HG02981 (cell line): ENCODE data around the gene ATP8A2.

Experiments used
- ATAC-seq: cut with Tn5 transposase; IDR thresholded peaks from one replicate; pipeline ENCODE4 v1.9.1; 2021; ENCODE audit warnings: mild to moderate bottlenecking, moderate library complexity; ENCODE audit not compliant: unreplicated experiment

Gene ATP8A2

GRCh38 chr13:25843692-25844091 is 471.9 kb downstream of the ATP8A2 start:
- ATAC-seq = no peak

- ATAC-seq = no peak
Observed at GRCh38 chr13:25844559-25845434, 473.0 kb downstream of the ATP8A2 start.

- ATAC-seq = no peak
Observed at GRCh38 chr13:25846222-25846984, 474.6 kb downstream of the ATP8A2 start.

DNA sequence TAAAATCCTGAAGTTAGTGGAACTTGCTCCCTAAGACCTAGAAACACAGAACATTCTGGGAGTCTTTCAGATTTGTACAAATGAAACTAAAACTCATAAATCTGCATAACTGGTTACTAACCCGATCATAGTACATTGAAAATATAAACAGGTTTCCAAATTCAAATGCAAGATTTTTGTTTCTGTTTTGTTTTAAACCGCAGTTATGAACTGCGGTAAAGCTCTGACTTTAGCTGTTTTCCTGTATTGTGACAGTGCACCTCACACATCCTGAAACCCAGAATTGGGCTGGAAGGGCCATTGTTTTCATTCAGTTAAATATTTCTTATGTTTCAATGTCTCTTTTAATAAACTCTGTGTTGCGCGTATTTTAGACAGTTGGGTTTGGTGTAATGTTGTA is 475.4 kb downstream of the ATP8A2 start:
- peak; percentile 53 for ATAC-seq

- no peak for ATAC-seq
Observed at GRCh38 chr13:25847635-25848626, 476.2 kb downstream of the ATP8A2 start.

GRCh38 chr13:25848812-25849745 is 477.3 kb downstream of the ATP8A2 start:
- no peak for ATAC-seq

GRCh38 chr13:25857830-25858229 is 486.1 kb downstream of the ATP8A2 start:
- no peak for ATAC-seq

DNA sequence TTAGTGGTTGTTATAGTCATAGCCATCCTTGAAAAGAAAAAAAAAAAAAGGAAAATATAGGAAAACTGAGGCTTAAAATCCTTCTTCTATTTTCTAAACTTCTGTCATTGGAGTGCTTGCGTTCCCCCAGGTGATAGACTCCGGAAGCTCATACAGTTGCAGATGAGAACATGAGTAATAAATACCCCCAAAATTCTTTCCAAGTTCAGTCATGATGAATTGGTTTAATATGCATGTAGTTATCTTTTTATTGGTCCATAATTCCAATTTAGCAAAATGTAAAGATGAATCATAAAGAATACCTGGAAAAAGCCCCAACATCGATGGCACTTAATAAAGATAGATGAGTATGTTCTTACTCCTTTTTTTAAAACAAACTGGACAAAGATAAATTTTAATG is 487.8 kb downstream of the ATP8A2 start:
- ATAC-seq = no peak

DNA sequence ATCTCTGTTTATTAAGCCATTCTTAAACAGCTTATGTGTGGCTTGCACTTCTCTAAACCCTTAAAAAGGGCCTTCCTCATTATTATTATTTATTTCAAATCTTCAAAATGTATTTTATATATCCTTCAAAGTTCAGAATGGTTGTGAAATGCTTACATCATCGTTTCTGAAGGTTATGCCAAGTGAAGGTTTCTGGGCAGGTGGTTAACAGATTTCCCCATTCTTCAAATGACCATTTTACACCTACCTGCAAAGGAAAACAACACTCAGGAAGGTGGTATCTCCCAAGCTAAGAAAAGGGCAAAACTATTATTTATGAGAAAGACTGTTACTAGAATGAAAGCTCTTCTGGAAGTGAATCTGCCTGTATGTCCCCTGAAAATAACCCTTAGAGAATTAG is 488.5 kb downstream of the ATP8A2 start:
- ATAC-seq = no peak

- no peak for ATAC-seq
Observed at GRCh38 chr13:25860862-25861261, 489.1 kb downstream of the ATP8A2 start.

GRCh38 chr13:25862156-25862555 is 490.4 kb downstream of the ATP8A2 start:
- no peak for ATAC-seq

DNA sequence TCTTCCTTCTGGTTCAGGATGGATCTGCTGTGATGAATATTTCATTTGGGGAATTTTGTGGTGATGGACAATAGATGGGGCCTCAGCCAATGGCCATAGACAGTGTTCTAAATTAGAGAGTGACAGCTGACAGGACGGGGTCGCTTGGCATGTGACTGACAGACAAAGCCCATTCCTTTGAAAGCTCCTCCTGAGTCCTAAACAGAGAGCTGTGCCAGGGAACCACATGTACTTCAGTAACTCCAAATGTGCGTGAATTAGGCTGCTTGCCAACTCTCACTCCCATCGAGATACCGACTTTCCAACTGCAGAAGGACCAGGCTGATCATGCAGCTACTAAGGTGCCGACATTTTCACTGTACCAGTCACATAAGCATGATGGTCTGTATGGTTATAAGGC is 492.3 kb downstream of the ATP8A2 start:
- ATAC-seq = no peak

DNA sequence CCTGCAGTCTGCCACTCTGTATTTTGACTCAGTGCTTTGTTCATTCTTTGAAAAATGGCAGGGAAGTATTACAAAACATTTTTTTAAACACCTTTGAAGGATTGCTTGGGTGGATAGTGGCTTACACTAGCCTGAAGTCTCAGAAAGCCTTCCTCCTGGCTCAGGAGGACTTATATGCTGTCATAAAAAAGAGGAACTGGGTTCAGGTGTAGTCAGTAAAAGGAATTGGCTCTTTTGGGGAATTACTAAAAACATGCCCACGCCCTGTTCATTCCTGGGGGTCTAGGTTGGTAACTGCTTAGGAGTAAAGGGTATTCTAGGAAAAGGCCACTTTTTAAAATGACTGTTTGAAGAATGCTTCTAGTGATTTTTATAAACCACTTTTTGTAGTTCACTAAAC is 493.2 kb downstream of the ATP8A2 start:
- ATAC-seq = no peak

DNA sequence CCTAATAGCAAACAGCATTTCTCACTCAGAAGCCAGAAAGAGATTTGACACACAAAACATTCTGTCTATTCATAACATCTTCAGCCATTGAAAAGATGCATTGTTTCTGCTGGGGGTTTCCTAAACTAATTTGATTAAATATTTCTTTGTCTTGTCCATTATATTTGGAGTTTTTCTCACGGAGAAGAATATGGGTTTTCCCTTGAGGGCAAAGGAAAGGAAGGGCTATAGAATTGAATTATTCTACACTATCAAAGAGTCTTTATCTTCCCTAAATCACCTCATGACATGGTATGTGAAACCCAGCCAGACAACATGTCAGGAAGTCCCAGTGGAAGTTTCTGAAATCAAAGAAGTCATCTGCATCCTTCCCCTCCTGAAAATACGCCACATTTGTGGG is 493.6 kb downstream of the ATP8A2 start:
- no peak for ATAC-seq

DNA sequence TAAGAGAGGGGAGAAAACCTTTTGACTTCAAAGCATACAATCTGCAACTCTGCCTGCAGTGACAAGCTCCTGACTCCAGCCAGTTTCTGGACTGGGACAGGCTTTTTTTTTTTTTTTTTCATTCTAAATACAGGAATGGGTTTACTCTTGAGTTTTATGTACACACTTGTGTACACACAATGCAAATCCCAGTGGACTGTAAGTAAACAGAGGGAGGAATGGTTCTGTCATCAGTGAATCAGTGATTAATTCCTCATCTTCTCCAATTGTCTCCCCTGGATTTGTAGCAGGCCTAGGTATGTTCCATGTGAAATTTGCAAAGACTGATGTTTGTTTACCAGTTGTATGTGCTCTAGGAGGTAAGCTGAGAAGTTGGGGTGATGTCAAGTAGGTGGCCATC is 495.3 kb downstream of the ATP8A2 start:
- ATAC-seq = no peak

GRCh38 chr13:25868490-25868889 is 496.7 kb downstream of the ATP8A2 start:
- ATAC-seq = no peak

DNA sequence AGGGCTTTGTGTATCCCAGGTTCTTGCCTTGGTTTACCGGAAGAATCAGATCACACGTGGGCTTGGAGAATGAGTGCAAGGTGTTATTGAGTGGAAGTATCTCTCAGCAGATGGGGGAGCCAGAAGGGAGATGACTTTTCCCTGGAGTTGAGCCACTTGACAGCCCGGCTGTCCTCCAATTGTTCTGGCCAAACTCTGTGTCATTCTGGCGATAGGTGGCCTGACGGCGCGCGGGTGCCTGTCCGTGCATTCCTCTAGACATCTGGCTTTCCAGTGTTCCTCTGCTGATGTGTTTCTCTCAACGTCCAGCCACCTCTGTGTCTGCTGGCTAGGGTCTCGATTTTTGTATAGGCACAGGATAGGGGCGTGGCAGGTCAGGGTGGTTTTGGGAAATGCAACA is 498.2 kb downstream of the ATP8A2 start:
- ATAC-seq = no peak

DNA sequence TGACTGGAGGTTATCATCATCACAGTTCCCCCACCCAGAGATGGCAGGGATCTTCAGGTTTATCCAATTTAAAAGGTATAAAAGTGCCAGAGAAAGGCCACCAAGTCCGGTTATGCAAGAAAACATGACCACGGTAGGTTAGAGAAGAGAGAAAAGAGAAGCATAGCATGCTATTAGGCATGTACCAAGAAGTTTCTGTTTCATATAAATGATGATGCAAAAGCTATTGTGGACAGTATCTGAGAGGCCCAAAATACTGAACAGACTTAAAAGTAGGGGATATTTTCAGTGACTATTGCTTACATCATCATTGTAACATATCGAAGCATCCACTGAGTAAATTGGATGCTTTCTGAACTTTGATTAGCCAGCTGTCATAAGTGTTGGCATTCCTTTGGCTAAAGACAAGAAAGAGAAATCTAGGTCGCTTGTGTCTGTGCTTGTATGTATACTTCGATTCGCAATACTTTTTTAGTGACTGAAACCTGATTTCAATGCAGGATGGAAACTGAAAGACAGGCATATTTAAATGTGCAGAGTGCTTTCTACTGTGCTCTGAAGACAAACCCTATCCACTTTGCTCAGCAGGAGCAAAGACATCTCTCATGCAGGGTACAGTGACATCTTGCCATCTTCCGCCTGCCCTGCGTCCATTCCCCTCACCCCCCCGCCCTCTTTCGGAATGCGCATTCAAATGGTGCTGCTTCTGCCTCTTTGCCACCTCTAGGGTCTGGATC is 499.8 kb downstream of the ATP8A2 start:
- no peak for ATAC-seq
